ENCODE data around the gene ZIC5. TPM values are rescaled to one million over a fixed set of nuclear protein-coding genes. Genes with fewer than 3 reads are reported as not detected.

Gene ZIC5
- total RNA-seq (2022; extraction: Qiagen RNA extraction) = 2.3 to 3.0 TPM (median 2.5 TPM) in 5 replicates

GRCh38 chr13:99971576-99972189 lies at the start of gene ZIC5:
Gene ZIC5, minus strand, starts transcription at chr13:99971767. Its CDS starts 164 bp downstream, at chr13:99971603.

GRCh38 chr13:99981735-99982035 lies 10.1 kb upstream of the ZIC5 start, which contains the start of gene ZIC2:
Gene ZIC2, plus strand, starts transcription at chr13:99981784. Its CDS starts 281 bp downstream, at chr13:99982065.

Other genes with a start within 250 kb of the ZIC5 start
- 5.0 to 9.0 TPM (median 6.6 TPM) in 5 replicates for gene ZIC2, start 10.0 kb upstream of the ZIC5 start, total RNA-seq (2022; extraction: Qiagen RNA extraction)
- gene PCCA, start 117.3 kb upstream of the ZIC5 start, total RNA-seq (2022; extraction: Qiagen RNA extraction) = 7.3 to 9.6 TPM (median 8.5 TPM) in 5 replicates

Data from A549 treated with Mapracorat at 1 μM for 4 hours (cell line).